ENCODE measurements around the gene CBLN4. TPM values are rescaled to one million over a fixed set of nuclear protein-coding genes. Genes with fewer than 3 reads are reported as not detected.

Gene CBLN4
- total and polyA plus RNA-seq, 2 of the 4 experiments (the other 2 are of a cell fraction), result not detected

- Histone ChIP-seq H3K56ac (ENCODE audit: extremely low read depth, insufficient read depth, low read length) (no peak overlapping the region), H3K4ac (ENCODE audit: low read depth, low read length) (no peak overlapping the region), H4K91ac (ENCODE audit: insufficient read depth, low read depth, low read length) (no peak overlapping the region), H3K23ac (ENCODE audit: low read depth, low read length) (no peak overlapping the region), H2BK120ac (ENCODE audit: low read depth, low read length) (no peak overlapping the region), H2AK9ac (replicated peaks; ENCODE audit: low read depth, low read length, poor library complexity) (no peak overlapping the region), H2BK15ac (ENCODE audit: low read depth, low read length) (no peak overlapping the region), H4K8ac (ENCODE audit: low read depth in 2 of 2, low read length in 2 of 2) (no peak overlapping the region), H3K27ac (ENCODE audit: insufficient read depth, low read length) (no peak overlapping the region), H2BK5ac (ENCODE audit: low read depth, low read length, poor library complexity, severe bottlenecking) (no peak overlapping the region), H2AK5ac (ENCODE audit: low read depth, low read length) (no peak overlapping the region), H3K4me2 (ENCODE audit: low read depth, low read length) (no peak overlapping the region), H3K14ac (replicated peaks; ENCODE audit: low read depth, low read length) (no peak overlapping the region), H3K27me3 (ENCODE audit: control insufficient read depth, insufficient read depth, low read length) (no peaks in the 10 kb centered on the region), H3K4me1 (ENCODE audit: control insufficient read depth, insufficient read depth, low read length) (no peaks in the 10 kb centered on the region), H3K36me3 (ENCODE audit: control insufficient read depth, insufficient read depth, low read length) (no peaks in the 10 kb centered on the region), H4K20me1 (ENCODE audit: insufficient read depth, low read length) (no peaks in the 10 kb centered on the region), H3K9me1 (ENCODE audit: insufficient read depth, low read length) (no peaks in the 10 kb centered on the region), H3K18ac (ENCODE audit: low read depth, low read length) (no peak overlapping the region), H3K9me3 (ENCODE audit: control insufficient read depth, insufficient read depth, low read length) (peaks cover 24% of the 10 kb centered on the region), H3K9ac (ENCODE audit: low read depth, low read length) (no peak overlapping the region), H3K4me3 (ENCODE audit: insufficient read depth, low read depth, low read length) (no peak overlapping the region), H2AFZ (replicated peaks; ENCODE audit: low read length, poor library complexity) (no peak overlapping the region), H4K5ac (ENCODE audit: low read depth, low read length) (no peak overlapping the region), H3K79me1 (ENCODE audit: low read depth in 1 of 2, low read length in 2 of 2) (no peaks in the 10 kb centered on the region), H2BK20ac (ENCODE audit: low read depth, low read length) (no peak overlapping the region)
- ChIA-PET POLR2A (ENCODE audit: unreplicated experiment) (no interaction called here), CTCF (no interaction called here)
- no CpG with 5 or more reads among the region's 6 CpGs for WGBS, 2 experiments (ENCODE audit: extremely low coverage in 2 of 2, insufficient read length in 1 of 2)
- BruUV-seq (replicated peaks), result no TSS peak
- in situ Hi-C loops (cut with MboI; ENCODE audit: low sequenced_read_pairs), result no loop called here
- DNase-seq (no peak), ATAC-seq (ENCODE audit: low read depth) (no peak)
- TF ChIP-seq RFX5 (IDR thresholded peaks at IDR 0.05; ENCODE audit: low read depth, low read length) (no peak), BHLHE40 (IDR thresholded peaks at IDR 0.05; ENCODE audit: low read depth, low read length) (no peak), ELK1 (IDR thresholded peaks at IDR 0.05; ENCODE audit: borderline replicate concordance, low read depth, low read length) (no peak), RCOR1 (IDR thresholded peaks at IDR 0.05; ENCODE audit: insufficient replicate concordance, low read length) (no peak), NFE2L2 (IDR thresholded peaks at IDR 0.05; ENCODE audit: low read depth, low read length) (no peak), FOS (IDR thresholded peaks at IDR 0.05; ENCODE audit: low read depth, low read length) (no peak), CHD1 (IDR thresholded peaks at IDR 0.05; ENCODE audit: low read depth, low read length) (no peak), POLR2A (IDR thresholded peaks at IDR 0.05; ENCODE audit: low read depth, low read length) (no peak), SMC3 (IDR thresholded peaks at IDR 0.05; ENCODE audit: low read depth, low read length) (no peak), USF2 (IDR thresholded peaks at IDR 0.05; ENCODE audit: low read depth, low read length) (no peak), MAZ (IDR thresholded peaks at IDR 0.05; ENCODE audit: borderline replicate concordance, low read depth, low read length) (no peak), MAFK (IDR thresholded peaks at IDR 0.05; ENCODE audit: low read depth, low read length) (no peak), RAD21 (IDR thresholded peaks at IDR 0.05; ENCODE audit: low read length) (no peak)
- intact Hi-C loops (cut with micrococcal nuclease), result no loop called here
- dilution Hi-C loops (cut with HindIII; ENCODE audit: low sequenced_read_pairs, unreplicated experiment), result no loop called here
These were observed 27.4 kb downstream of the CBLN4 start for GRCh38 chr20:55977690-55978459.

Data from IMR-90 (cell line).